Lower lobe of right lung (tissue), 2 donors: ENCODE data around the gene ADGRG1. TPM values are rescaled to one million over a fixed set of nuclear protein-coding genes. Genes with fewer than 3 reads are reported as not detected.

Experiments
- ATAC-seq, 2 donors: fragments of 200-7000 bp; cut with Tn5 transposase; one replicate each; pipeline ENCODE4 v1.9.1; 2020 to 2022; ENCODE audit warnings: mild to moderate bottlenecking in 2 of 2, moderate library complexity in 2 of 2
- DNase-seq: peaks from one replicate; pipeline ENCODE4 v3.0.0-alpha.2; 2020
- H3K27ac ChIP-seq: fragments of 200-600 bp; one replicate; pipeline ENCODE4 v1.8.0; 2022
- H3K27me3 ChIP-seq: fragments of 200-600 bp; one replicate; pipeline ENCODE4 v1.8.0; 2022; ENCODE audit warnings: low read depth
- H3K36me3 ChIP-seq: fragments of 200-600 bp; one replicate; pipeline ENCODE4 v1.8.0; 2022; ENCODE audit warnings: mild to moderate bottlenecking
- H3K4me1 ChIP-seq: fragments of 200-600 bp; one replicate; pipeline ENCODE4 v1.8.0; 2022
- H3K4me3 ChIP-seq: fragments of 200-600 bp; one replicate; pipeline ENCODE4 v1.8.0; 2022; ENCODE audit warnings: mild to moderate bottlenecking
- H3K9me3 ChIP-seq: fragments of 200-600 bp; one replicate; pipeline ENCODE4 v1.8.0; 2022
- intact Hi-C: fragments of 100-400 bp; cut with DNase I; formaldehyde crosslinking; loops from one replicate; pipeline ENCODE4 v1.11.0; 2022
- total RNA-seq: library from RNA; stranded (reverse); fragmentation: NEBNext Ultra II Directional; extraction: Animal tissue kit (Norgen Biotek cat#: 25700); gene quantifications from one replicate; pipeline ENCODE4 v1.2.1, GENCODE V29; 2021
- TF ChIP-seq, protein P1 (sequence below): fragments of 200-600 bp; IDR thresholded peaks from one replicate; pipeline ENCODE4 v1.8.0; 2022; ENCODE audit warnings: antibody characterized with exemption, mild to moderate bottlenecking
- donor health status: DM: no; HTN: yes; CAD: no; lungs with severe emphysema.

The ADGRG1 gene
- total RNA-seq, 1 donor from 2014 or later: 37.9 TPM

DNA sequence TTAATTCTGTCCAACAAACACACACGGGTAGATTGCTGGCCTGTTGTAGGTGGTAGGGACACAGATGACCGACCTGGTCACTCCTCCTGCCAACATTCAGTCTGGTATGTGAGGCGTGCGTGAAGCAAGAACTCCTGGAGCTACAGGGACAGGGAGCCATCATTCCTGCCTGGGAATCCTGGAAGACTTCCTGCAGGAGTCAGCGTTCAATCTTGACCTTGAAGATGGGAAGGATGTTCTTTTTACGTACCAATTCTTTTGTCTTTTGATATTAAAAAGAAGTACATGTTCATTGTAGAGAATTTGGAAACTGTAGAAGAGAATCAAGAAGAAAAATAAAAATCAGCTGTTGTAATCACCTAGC lies 36.2 kb downstream of the ADGRG1 start:
- intact Hi-C loops: no loop called here
- Histone ChIP-seq H3K36me3 (peaks cover 37% of the 10 kb centered on the region), H3K27me3 (no peaks in the 10 kb centered on the region), H3K9me3 (no peaks in the 10 kb centered on the region), H3K4me3 (no peak overlapping the region), H3K4me1 (peaks cover 8% of the 10 kb centered on the region), H3K27ac (no peak overlapping the region)
- no peak for DNase-seq
- ATAC-seq: no peak
- TF ChIP-seq, protein P1, sequence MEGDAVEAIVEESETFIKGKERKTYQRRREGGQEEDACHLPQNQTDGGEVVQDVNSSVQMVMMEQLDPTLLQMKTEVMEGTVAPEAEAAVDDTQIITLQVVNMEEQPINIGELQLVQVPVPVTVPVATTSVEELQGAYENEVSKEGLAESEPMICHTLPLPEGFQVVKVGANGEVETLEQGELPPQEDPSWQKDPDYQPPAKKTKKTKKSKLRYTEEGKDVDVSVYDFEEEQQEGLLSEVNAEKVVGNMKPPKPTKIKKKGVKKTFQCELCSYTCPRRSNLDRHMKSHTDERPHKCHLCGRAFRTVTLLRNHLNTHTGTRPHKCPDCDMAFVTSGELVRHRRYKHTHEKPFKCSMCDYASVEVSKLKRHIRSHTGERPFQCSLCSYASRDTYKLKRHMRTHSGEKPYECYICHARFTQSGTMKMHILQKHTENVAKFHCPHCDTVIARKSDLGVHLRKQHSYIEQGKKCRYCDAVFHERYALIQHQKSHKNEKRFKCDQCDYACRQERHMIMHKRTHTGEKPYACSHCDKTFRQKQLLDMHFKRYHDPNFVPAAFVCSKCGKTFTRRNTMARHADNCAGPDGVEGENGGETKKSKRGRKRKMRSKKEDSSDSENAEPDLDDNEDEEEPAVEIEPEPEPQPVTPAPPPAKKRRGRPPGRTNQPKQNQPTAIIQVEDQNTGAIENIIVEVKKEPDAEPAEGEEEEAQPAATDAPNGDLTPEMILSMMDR: no peak

DNA sequence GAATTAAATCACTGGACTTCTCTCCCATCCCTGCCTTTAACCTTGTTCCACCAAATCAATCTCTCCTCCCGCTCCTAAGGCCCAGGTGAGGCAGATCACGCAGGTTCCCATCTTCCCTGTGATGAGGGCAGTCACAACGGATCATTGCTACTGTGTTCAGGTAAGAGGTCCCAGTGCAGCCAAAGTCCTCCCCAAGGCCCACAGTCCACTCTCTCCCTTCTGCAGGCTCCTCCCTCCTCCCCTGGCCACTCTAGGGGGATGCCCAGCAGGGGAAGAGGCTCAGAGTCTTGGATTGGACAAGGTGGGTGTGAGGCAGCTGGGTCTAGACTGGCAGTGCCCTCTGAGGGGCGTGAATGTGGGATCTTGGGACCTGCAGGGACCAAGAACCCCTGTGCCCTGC lies 37.1 kb downstream of the ADGRG1 start:
- H3K27me3 ChIP-seq: no peaks in the 10 kb centered on the region
- ATAC-seq (no peak), DNase-seq (no peak)
- H3K36me3 ChIP-seq: peaks cover 29% of the 10 kb centered on the region
- H3K4me1 ChIP-seq: peaks cover 8% of the 10 kb centered on the region
- no peak overlapping the region for H3K4me3 ChIP-seq
- TF ChIP-seq, protein P1: no peak
- no peak overlapping the region for H3K27ac ChIP-seq
- H3K9me3 ChIP-seq: no peaks in the 10 kb centered on the region
- intact Hi-C loops: no loop called here

DNA sequence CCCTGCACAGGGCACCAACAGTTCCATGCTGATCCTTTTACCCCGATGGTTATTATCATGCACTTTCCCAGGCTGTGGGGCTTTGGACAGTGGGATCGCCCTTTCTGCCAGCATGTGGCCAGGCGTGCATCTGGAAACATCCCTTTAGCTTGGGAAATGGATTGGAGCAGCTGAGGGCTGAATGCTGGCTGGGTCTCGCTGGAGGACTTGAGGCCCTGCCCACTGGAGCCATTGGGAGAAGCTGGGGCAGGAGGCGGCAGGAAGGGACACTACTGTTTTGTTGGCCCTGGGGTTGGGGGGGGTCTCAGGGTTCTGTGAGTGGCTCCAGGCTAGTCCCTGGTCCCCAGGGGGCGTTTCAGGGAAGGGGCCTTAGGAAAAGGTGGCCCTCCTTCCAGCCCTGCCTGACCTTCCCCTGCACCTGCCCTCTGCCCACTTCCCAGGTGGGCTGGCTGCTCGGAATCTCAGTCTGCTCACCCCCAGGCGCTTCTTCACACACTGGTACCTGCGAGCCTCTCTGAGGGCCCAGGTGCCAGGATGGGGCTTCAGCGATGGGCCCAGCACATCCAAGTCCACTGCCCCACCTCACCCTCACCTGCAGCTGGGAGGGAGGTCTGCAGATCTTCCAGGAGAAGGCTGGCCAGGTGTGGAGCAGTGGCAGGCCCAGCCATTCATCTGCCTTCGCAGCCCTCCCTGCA lies 38.1 kb downstream of the ADGRG1 start:
- peaks cover 8% of the 10 kb centered on the region for H3K4me1 ChIP-seq
- H3K4me3 ChIP-seq: no peak overlapping the region
- ATAC-seq (no peak), DNase-seq (no peak)
- H3K27ac ChIP-seq: no peak overlapping the region
- H3K27me3 ChIP-seq: no peaks in the 10 kb centered on the region
- intact Hi-C loops: no loop called here
- no peaks in the 10 kb centered on the region for H3K9me3 ChIP-seq
- H3K36me3 ChIP-seq: peaks cover 21% of the 10 kb centered on the region
- TF ChIP-seq, protein P1: no peak

DNA sequence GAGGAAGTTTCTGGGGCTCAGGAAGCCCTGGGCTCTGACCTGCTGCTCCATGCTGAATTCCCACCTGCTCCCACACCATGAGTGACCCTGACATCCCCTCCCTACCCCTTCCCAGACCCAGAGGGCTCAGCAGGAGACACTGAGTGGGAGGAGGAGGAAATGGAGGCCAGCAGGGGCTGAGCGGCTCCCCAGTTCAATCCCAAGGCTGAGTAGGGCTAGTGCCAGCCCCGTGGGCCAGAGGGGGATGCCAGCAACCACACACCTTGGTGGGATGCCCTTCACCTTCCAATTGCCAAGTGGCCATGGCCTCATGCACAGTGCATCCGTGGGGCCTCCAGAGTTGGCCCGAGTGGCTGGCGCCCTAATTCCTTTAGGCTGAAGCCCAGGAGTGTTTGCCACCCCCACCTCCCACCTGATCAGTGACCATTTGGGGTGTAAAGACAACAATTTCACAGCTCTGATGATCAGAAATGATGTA lies 38.7 kb downstream of the ADGRG1 start:
- Histone ChIP-seq H3K4me3 (no peak overlapping the region), H3K36me3 (peaks cover 16% of the 10 kb centered on the region), H3K27ac (peak overlapping the region; percentile 19), H3K4me1 (peaks cover 8% of the 10 kb centered on the region), H3K27me3 (no peaks in the 10 kb centered on the region), H3K9me3 (no peaks in the 10 kb centered on the region)
- intact Hi-C loops: no loop called here
- TF ChIP-seq, protein P1: no peak
- ATAC-seq (peak in 1 of 2 donors; percentile 4), DNase-seq (no peak)

DNA sequence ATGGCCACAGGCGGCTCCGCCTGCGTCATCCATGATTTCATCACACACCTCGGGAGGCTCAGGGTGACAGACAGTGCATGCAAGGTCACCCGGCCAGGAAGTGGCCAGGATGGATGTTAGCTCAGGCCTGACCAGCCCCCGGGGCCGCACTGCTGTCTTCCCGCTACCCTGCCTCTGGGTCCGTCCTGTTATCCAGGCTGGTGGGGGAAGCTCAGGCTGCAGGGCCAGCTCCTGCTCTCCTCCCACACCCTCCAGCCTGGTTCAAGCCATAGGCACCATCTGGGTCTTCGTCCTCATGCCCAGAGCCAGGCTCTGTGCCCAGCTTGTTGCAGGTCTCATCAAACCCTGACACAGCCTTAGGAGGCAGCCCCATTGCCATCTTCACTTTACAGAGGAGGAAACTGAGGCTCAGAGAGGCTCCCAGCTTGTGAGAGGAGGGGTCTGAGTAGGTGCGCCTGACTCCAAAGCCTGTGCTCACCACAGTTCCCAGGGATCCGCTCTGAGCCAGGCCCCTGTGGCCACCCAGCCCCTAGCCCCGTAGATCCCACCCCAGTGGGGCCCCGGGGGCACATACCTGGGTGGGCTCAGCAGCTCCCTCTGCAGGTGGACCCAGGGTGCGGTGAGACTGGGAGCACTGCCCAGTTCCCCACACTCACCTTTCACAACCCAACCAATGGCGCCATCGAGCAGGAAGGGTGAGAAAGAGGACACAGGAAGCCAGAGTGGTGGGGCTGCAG lies 39.3 kb downstream of the ADGRG1 start:
- peaks cover 8% of the 10 kb centered on the region for H3K4me1 ChIP-seq
- no peaks in the 10 kb centered on the region for H3K9me3 ChIP-seq
- no peaks in the 10 kb centered on the region for H3K27me3 ChIP-seq
- H3K36me3 ChIP-seq: peaks cover 11% of the 10 kb centered on the region
- intact Hi-C loops: no loop called here
- no peak overlapping the region for H3K4me3 ChIP-seq
- H3K27ac ChIP-seq: peak overlapping the region; percentile 41
- TF ChIP-seq, protein P1: peak; percentile 30
- ATAC-seq (peak; percentile 75 to 82), DNase-seq (peak; percentile 85)
